GM21529 (cell line): ENCODE results near the gene BSND.
"Not testable (repeated sequence)": the region's sequence is repeated elsewhere in the genome, so short reads cannot be mapped to it uniquely, and the experiment has no call there.

Source experiments
- ATAC-seq: cut with Tn5 transposase; IDR thresholded peaks from one replicate; pipeline ENCODE4 v1.9.1; 2021; ENCODE audit not compliant: unreplicated experiment

The BSND gene

GRCh38 chr1:54998677-54999076 lies at the start of gene BSND:
TSS of gene BSND (plus strand) at chr1:54998933. CDS start at chr1:54999187, 254 bp downstream.
- peak; percentile 51 for ATAC-seq

- no peak for ATAC-seq
Measured at GRCh38 chr1:54949053-54949452, 49.7 kb upstream of the BSND start.

- ATAC-seq = no peak
Measured at GRCh38 chr1:54950006-54950368, 48.7 kb upstream of the BSND start.

- peak; percentile 67 for ATAC-seq
Measured at GRCh38 chr1:54950369-54951163, 48.2 kb upstream of the BSND start.

- ATAC-seq = no peak
Measured at GRCh38 chr1:54951810-54952226, 46.9 kb upstream of the BSND start.

- ATAC-seq = no peak
Measured at GRCh38 chr1:54952950-54953718, 45.6 kb upstream of the BSND start.

GRCh38 chr1:54953846-54954245 lies 44.9 kb upstream of the BSND start:
- ATAC-seq = no peak

GRCh38 chr1:54955359-54955758 lies 43.4 kb upstream of the BSND start:
- no peak for ATAC-seq

GRCh38 chr1:54956726-54957125 lies 42.0 kb upstream of the BSND start:
- ATAC-seq = no peak

- no peak for ATAC-seq
Measured at GRCh38 chr1:54959241-54959640, 39.5 kb upstream of the BSND start.

- no peak for ATAC-seq
Measured at GRCh38 chr1:54962612-54963395, 35.9 kb upstream of the BSND start.

GRCh38 chr1:54963829-54964228 lies 34.9 kb upstream of the BSND start:
- ATAC-seq = not testable (repeated sequence)

- ATAC-seq = peak; percentile 83
Measured at GRCh38 chr1:54965624-54966340, 33.0 kb upstream of the BSND start.

- ATAC-seq = no peak
Measured at GRCh38 chr1:54967372-54967771, 31.4 kb upstream of the BSND start.

GRCh38 chr1:54968551-54968950 lies 30.2 kb upstream of the BSND start:
- ATAC-seq = no peak

GRCh38 chr1:54969879-54970278 lies 28.9 kb upstream of the BSND start:
- ATAC-seq = no peak

- ATAC-seq = no peak
Measured at GRCh38 chr1:54970901-54971300, 27.8 kb upstream of the BSND start.

GRCh38 chr1:54971317-54971791 lies 27.4 kb upstream of the BSND start:
- ATAC-seq = peak; percentile 92

- no peak for ATAC-seq
Measured at GRCh38 chr1:54972436-54972835, 26.3 kb upstream of the BSND start.

- ATAC-seq = no peak
Measured at GRCh38 chr1:54973205-54973921, 25.4 kb upstream of the BSND start.
